ENCODE results near the gene OPCML. TPM values are rescaled to one million over a fixed set of nuclear protein-coding genes. Genes with fewer than 3 reads are reported as not detected.

Gene OPCML
- total RNA-seq, 1 experiment from 2014 or later, result 0.13 TPM

DNA sequence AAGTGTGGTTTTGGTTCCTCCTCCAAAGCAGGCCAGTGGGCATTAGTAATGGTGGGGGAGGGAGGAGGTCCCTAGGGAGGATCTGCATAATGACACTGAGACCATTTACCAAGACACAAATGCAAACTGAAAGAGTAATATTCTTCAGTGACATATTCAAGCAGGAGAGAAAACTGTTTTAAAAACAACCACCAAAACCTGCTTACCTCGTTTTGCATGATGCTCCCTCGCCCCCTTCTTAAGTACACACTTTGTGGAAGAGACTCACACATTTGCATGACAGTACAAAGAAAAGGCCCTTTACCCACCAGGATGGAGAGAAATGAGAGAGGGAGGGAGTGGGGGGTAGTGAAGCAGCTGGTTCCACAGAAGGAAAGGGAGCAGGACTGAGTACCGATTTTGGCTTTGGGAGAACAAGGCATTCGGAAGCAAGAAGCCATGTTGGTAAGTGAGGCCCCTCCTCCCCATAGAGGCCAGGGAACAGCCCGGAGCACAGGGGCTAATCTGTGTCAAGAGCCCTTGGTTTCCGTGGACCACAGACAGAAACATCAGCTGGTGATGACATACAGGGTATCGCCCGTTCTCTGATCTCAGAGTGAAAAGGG is 13.0 kb upstream of the OPCML start:
- CTCF ChIA-PET, result no interaction called here
- Histone ChIP-seq H3K27ac (ENCODE audit: low read depth, low read length, poor library complexity, severe bottlenecking) (no peak overlapping the region), H3K27me3 (replicated peaks; ENCODE audit: insufficient read depth, low read depth, low read length, poor library complexity) (no peaks in the 10 kb centered on the region), H3K4me1 (ENCODE audit: insufficient read depth, low read length, poor library complexity, severe bottlenecking) (no peaks in the 10 kb centered on the region), H3K9me3 (ENCODE audit: low read depth, low read length, poor library complexity, severe bottlenecking) (peaks cover 21% of the 10 kb centered on the region), H3K4me3 (ENCODE audit: low read depth, low read length, poor library complexity, severe bottlenecking) (no peak overlapping the region), H3K36me3 (ENCODE audit: insufficient read depth, low read length, poor library complexity, severe bottlenecking) (no peaks in the 10 kb centered on the region)
- no TSS peak for BruUV-seq (replicated peaks)
- DNase-seq (ENCODE audit: low spot score), result no peak
- POLR2A ChIA-PET (ENCODE audit: low non-redundant PET), result no interaction called here
- no peak for TF ChIP-seq EZH2 (IDR thresholded peaks at IDR 0.05; ENCODE audit: borderline replicate concordance, low read depth, low read length, poor library complexity, severe bottlenecking)
- TF ChIP-seq CTCF (conservative IDR thresholded peaks at IDR 0.05; ENCODE audit: low read depth, low read length), result no peak
- intact Hi-C loops (cut with micrococcal nuclease; ENCODE audit: unreplicated experiment), result no loop called here

DNA sequence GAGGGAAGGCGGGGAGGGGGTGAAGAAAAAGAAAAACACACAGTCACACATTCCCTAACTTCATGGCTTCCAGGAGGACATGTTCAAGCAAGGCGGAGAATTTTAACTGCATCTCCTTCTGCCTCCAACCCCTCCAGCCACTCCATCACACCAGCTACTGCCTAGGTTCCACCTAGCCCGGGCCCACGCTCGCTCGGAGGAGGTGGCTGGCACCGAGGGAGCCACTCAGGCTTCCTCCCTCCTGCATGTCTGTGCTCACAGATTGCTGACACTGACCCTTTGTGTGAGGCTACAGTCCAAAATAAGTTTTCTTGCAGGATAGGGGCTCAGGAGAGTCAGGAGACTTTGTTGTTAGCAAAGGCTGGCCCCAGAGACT is 9.4 kb upstream of the OPCML start:
- DNase-seq (ENCODE audit: low spot score), result no peak
- Histone ChIP-seq H3K36me3 (ENCODE audit: insufficient read depth, low read length, poor library complexity, severe bottlenecking) (no peaks in the 10 kb centered on the region), H3K4me3 (ENCODE audit: low read depth, low read length, poor library complexity, severe bottlenecking) (no peak overlapping the region), H3K27ac (ENCODE audit: low read depth, low read length, poor library complexity, severe bottlenecking) (no peak overlapping the region), H3K4me1 (ENCODE audit: insufficient read depth, low read length, poor library complexity, severe bottlenecking) (no peaks in the 10 kb centered on the region), H3K9me3 (ENCODE audit: low read depth, low read length, poor library complexity, severe bottlenecking) (peaks cover 10% of the 10 kb centered on the region), H3K27me3 (replicated peaks; ENCODE audit: insufficient read depth, low read depth, low read length, poor library complexity) (no peaks in the 10 kb centered on the region)
- no TSS peak for BruUV-seq (replicated peaks)
- ChIA-PET CTCF (no interaction called here), POLR2A (ENCODE audit: low non-redundant PET) (no interaction called here)
- intact Hi-C loops (cut with micrococcal nuclease; ENCODE audit: unreplicated experiment), result no loop called here
- TF ChIP-seq CTCF (conservative IDR thresholded peaks at IDR 0.05; ENCODE audit: low read depth, low read length) (no peak), EZH2 (IDR thresholded peaks at IDR 0.05; ENCODE audit: borderline replicate concordance, low read depth, low read length, poor library complexity, severe bottlenecking) (no peak)

GRCh38 chr11:133541021-133541719 is 8.9 kb upstream of the OPCML start:
- no TSS peak for BruUV-seq (replicated peaks)
- DNase-seq (ENCODE audit: low spot score), result peak; percentile 6
- no peak for TF ChIP-seq EZH2 (IDR thresholded peaks at IDR 0.05; ENCODE audit: borderline replicate concordance, low read depth, low read length, poor library complexity, severe bottlenecking)
- TF ChIP-seq CTCF (conservative IDR thresholded peaks at IDR 0.05; ENCODE audit: low read depth, low read length), result 0 out of 2 replicates have a peak, but pooled peaks have one; percentile 16
- intact Hi-C loops (cut with micrococcal nuclease; ENCODE audit: unreplicated experiment), result no loop called here
- Histone ChIP-seq H3K4me3 (ENCODE audit: low read depth, low read length, poor library complexity, severe bottlenecking) (no peak overlapping the region), H3K27ac (ENCODE audit: low read depth, low read length, poor library complexity, severe bottlenecking) (no peak overlapping the region), H3K4me1 (ENCODE audit: insufficient read depth, low read length, poor library complexity, severe bottlenecking) (no peaks in the 10 kb centered on the region), H3K9me3 (ENCODE audit: low read depth, low read length, poor library complexity, severe bottlenecking) (peaks cover 10% of the 10 kb centered on the region), H3K27me3 (replicated peaks; ENCODE audit: insufficient read depth, low read depth, low read length, poor library complexity) (no peaks in the 10 kb centered on the region), H3K36me3 (ENCODE audit: insufficient read depth, low read length, poor library complexity, severe bottlenecking) (no peaks in the 10 kb centered on the region)
- POLR2A ChIA-PET (ENCODE audit: low non-redundant PET), result no interaction called here
- CTCF ChIA-PET, result no interaction called here

Measured in A673 (cell line).